Measurements from ENCODE around the gene PLPPR4. TPM values are rescaled to one million over a fixed set of nuclear protein-coding genes. Genes with fewer than 3 reads are reported as not detected.
"Not testable (repeated sequence)": the region's sequence is repeated elsewhere in the genome, so short reads cannot be mapped to it uniquely, and the experiment has no call there.

Gene PLPPR4
- total RNA-seq, 3 donors from 2014 or later: 0.17 to 1.2 (median 0.36) TPM

DNA sequence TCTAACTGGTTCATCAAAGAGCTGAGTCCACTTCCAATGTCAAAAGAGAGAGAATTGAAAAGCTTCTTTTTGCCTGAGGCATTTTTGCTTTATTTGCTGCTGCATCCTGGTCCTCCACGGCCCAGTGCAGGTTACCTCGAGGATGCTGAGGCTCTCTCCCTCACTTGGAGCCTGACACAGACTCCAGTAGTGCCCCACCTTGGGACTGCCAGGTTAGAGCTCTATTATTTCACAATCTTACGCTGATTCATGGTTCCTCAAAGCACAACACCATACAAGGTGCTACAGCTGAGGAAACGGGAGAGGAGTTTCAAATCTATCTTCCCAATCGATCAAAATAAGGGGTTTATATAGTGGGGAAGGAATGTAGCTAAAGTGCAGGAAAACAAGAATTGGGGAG, 13.6 kb upstream of the PLPPR4 start:
- Histone ChIP-seq H3K36me3 (ENCODE audit: low read depth) (no peaks in the 10 kb centered on the region), H3K9me3 (no peaks in the 10 kb centered on the region), H3K4me1 (ENCODE audit: low read depth) (no peaks in the 10 kb centered on the region), H3K4me3 (no peak overlapping the region)
- ATAC-seq: no peak
- intact Hi-C loops (cut with DNase I, micrococcal nuclease): no loop called here
- DNase-seq: no peak
- no peak for TF ChIP-seq CTCF (IDR thresholded peaks at IDR 0.05)

GRCh38 chr1:99251308-99251707, 13.0 kb upstream of the PLPPR4 start:
- intact Hi-C loops (cut with DNase I, micrococcal nuclease): no loop called here

DNA sequence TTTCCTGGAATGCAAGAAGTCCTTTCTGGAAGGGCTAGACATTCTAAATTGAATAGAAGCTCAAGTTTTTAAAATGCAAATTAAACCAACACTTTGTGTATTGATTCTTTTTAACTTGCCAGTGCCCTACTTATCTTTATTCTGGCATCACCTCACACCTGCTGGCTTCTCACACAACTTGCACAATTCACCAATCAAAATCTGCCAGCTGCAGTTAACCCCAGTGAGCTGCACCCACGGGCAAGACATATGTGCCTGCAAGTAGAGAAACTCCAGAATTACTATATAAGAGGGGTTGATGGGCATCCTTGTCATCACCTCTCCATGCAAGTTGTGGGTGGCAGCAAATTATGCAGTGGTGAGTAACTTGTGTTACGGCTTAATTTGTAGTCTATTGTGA, 11.7 kb upstream of the PLPPR4 start:
- H3K36me3 ChIP-seq (ENCODE audit: low read depth): no peaks in the 10 kb centered on the region
- no peak for ATAC-seq
- no peaks in the 10 kb centered on the region for H3K4me1 ChIP-seq (ENCODE audit: low read depth)
- intact Hi-C loops (cut with DNase I, micrococcal nuclease): no loop called here
- no peak overlapping the region for H3K4me3 ChIP-seq
- H3K9me3 ChIP-seq: no peaks in the 10 kb centered on the region
- DNase-seq: no peak
- no peak for TF ChIP-seq CTCF (IDR thresholded peaks at IDR 0.05)

More at GRCh38 chr1:99251308-99251707, 13.0 kb upstream of the PLPPR4 start:
- DNase-seq: no peak
- Histone ChIP-seq H3K9me3 (no peaks in the 10 kb centered on the region), H3K4me1 (ENCODE audit: low read depth) (no peaks in the 10 kb centered on the region), H3K36me3 (ENCODE audit: low read depth) (no peaks in the 10 kb centered on the region), H3K4me3 (no peak overlapping the region)
- no peak for ATAC-seq
- no peak for TF ChIP-seq CTCF (IDR thresholded peaks at IDR 0.05)

DNA sequence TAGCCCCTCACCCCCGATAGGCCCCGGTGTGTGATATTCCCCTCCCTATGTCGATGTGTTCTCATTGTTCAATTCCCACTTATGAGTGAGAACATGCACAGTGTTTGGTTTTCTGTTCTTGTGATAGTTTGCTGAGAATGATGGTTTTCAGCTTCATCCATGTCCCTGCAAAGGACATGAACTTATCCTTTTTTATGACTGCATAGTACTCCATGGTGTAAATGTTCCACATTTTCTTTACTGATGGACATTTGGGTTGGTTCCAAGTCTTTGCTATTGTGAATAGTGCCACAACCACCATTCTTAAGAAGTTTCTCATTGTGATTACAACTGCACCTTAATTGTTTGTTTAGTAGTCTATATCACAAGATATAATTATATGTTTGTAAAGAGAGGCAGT, 3.9 kb upstream of the PLPPR4 start:
- H3K9me3 ChIP-seq; H3K4me1 ChIP-seq (ENCODE audit: low read depth); H3K4me3 ChIP-seq; ATAC-seq; DNase-seq; intact Hi-C loops (cut with DNase I, micrococcal nuclease); H3K36me3 ChIP-seq (ENCODE audit: low read depth): not testable (repeated sequence)

DNA sequence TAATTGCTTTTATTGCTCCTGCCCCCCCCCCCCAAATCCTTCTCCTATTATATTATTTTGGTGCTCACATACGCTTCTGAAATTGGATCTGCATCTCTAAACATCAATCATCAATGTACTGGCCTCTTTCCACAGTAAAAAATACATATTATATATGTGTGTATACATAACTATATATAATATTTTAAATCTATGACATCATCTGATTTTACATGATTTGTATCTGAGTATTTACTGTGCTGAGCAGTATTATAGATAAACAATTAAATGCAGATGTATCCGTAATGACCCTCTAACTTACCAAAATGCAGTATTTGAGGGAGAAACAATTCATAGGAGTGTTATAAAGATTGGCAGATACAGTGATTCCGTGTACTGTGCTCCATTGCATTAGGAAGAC, 832 bp downstream of the PLPPR4 start:
- DNase-seq: no peak
- H3K36me3 ChIP-seq (ENCODE audit: low read depth): no peaks in the 10 kb centered on the region
- no peak overlapping the region for H3K4me3 ChIP-seq
- no peak for TF ChIP-seq CTCF (IDR thresholded peaks at IDR 0.05)
- intact Hi-C loops (cut with DNase I, micrococcal nuclease): no loop called here
- H3K9me3 ChIP-seq: no peaks in the 10 kb centered on the region
- H3K4me1 ChIP-seq (ENCODE audit: low read depth): no peaks in the 10 kb centered on the region
- ATAC-seq: no peak

GRCh38 chr1:99266726-99267125, 2.4 kb downstream of the PLPPR4 start:
- no peak for DNase-seq
- no peaks in the 10 kb centered on the region for H3K4me1 ChIP-seq (ENCODE audit: low read depth)
- ATAC-seq: no peak
- no peaks in the 10 kb centered on the region for H3K9me3 ChIP-seq
- no peak overlapping the region for H3K4me3 ChIP-seq
- TF ChIP-seq CTCF (IDR thresholded peaks at IDR 0.05): no peak
- no peaks in the 10 kb centered on the region for H3K36me3 ChIP-seq (ENCODE audit: low read depth)
- intact Hi-C loops (cut with DNase I, micrococcal nuclease): no loop called here

Data from mucosa of descending colon (tissue), 3 donors.